ENCODE data around the gene GCK. TPM values are rescaled to one million over a fixed set of nuclear protein-coding genes. Genes with fewer than 3 reads are reported as not detected.
"Not testable (repeated sequence)": the region's sequence is repeated elsewhere in the genome, so short reads cannot be mapped to it uniquely, and the experiment has no call there.

GCK gene
- total and polyA plus RNA-seq, 2 donors, result 1.4 to 2.1 TPM

DNA sequence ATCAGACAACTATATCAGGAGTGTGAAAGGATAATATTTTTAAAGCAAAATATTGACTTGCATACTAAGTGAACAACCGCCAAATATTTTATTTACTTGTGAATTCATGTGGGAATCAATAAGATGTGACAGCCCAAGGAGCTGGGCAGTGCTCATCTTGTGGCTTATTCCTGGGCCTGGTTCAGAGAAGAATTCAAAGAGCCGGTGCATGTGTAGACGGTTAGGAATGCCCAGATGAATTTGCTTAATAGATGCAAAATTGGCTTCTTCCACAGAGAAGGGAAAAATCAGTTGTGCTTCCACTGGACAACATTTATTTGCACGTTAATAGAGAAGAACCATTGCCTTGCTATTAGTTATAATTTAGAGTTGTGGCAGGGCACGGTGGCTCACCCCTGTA is 52.5 kb downstream of the GCK start:
- Histone ChIP-seq H3K27ac (ENCODE audit: low read depth) (no peak overlapping the region), H3K4me1 (ENCODE audit: insufficient read depth) (no peaks in the 10 kb centered on the region), H3K4me3 (ENCODE audit: low read depth, low read length) (no peak overlapping the region), H3K36me3 (ENCODE audit: insufficient read depth) (no peaks in the 10 kb centered on the region)
- WGBS, result 87% methylated on average over 5 of the region's 5 CpGs
- no peak for DNase-seq (ENCODE audit: extremely low spot score)

DNA sequence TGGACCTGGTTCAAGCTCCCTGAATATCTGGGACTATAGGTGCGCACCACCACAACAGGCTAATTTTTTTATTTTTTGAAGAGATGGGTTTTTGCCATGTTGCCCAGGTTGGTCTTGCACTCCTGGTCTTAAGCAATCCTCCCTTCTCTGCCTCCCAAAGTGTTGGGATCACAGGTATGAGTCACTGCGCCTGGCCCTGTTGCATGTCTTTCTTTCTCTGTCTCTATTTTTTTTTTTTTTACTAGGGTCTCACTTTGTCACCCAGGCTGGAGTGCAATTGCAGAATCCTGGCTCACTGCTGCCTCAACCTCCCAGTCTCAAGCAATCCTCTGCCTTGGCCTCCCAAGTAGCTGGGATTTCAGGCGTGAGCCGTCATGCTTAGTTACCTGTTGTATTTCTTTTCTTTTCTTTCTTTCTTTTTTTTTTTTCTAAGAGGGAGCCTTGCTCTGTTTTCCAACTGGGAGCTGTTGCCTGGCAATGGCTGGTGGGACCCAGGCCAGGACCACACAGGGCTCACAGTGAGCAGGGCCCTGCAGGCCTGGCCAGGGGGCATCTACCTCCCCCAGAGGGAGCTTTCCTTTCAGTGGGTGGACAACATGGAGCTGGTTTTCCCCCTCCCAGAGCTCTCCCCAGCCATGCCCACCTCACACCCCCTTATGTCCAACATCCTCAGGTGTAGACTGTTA is 54.2 kb downstream of the GCK start:
- no peak for DNase-seq (ENCODE audit: extremely low spot score)
- H3K36me3 ChIP-seq (ENCODE audit: insufficient read depth), result no peaks in the 10 kb centered on the region
- H3K27ac ChIP-seq (ENCODE audit: low read depth), result no peak overlapping the region
- WGBS, result 87% methylated on average over 4 of the region's 4 CpGs
- no peak overlapping the region for H3K4me3 ChIP-seq (ENCODE audit: low read depth, low read length)
- no peaks in the 10 kb centered on the region for H3K4me1 ChIP-seq (ENCODE audit: insufficient read depth)

- Histone ChIP-seq H3K27ac (ENCODE audit: low read depth) (no peak overlapping the region), H3K36me3 (ENCODE audit: insufficient read depth) (no peaks in the 10 kb centered on the region), H3K4me1 (ENCODE audit: insufficient read depth) (no peaks in the 10 kb centered on the region), H3K4me3 (ENCODE audit: low read depth, low read length) (no peak overlapping the region)
- 75% methylated on average over 3 of the region's 3 CpGs for WGBS
- DNase-seq (ENCODE audit: extremely low spot score), result no peak
Measured at GRCh38 chr7:44133295-44133694, 55.9 kb downstream of the GCK start.

GRCh38 chr7:44132039-44132438 is 57.2 kb downstream of the GCK start:
- 47% methylated on average over 2 of the region's 2 CpGs for WGBS
- no peak for DNase-seq (ENCODE audit: extremely low spot score)
- Histone ChIP-seq H3K36me3 (ENCODE audit: insufficient read depth) (no peaks in the 10 kb centered on the region), H3K27ac (ENCODE audit: low read depth) (no peak overlapping the region), H3K4me1 (ENCODE audit: insufficient read depth) (no peaks in the 10 kb centered on the region), H3K4me3 (ENCODE audit: low read depth, low read length) (no peak overlapping the region)

DNA sequence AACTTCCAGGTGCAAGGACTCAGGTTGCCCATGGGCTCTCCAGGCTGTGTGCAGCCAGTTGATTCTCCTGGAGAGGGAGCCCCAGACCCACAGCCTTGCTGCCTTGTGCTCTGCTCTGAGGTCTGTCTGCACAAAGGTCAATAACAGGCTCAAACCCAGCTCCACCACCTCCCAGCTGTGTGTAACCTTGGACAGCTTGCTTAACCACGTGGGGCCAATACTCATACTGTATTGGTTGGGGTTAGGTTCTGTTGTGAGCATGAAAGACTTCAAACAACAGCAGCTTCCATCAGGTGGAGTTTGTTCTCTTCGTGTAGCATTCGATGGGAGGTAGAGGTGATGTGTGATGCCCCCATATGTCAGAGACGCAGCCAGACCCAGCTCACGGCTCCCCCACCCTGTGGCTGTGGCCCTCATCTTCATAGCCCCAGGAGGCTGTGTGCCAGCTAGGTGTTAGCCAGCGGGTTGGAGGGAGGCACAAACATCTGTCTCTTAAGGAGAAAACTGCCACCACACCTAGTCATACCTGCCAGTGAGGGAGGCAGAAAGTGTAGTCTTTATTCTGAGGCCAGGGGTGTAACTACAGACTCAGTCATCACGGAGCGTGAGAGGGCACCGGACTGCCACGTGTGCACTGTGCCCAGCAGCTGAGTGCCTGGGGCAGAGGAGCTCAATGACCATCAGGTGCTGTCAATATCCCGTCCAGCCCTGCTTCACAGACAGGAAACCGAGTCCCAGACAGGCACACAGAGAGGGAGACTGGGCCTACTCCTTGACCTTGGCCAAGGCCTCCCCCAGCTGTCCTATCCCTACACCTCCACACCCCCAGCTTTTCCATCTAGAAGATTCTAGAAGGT is 57.8 kb downstream of the GCK start:
- 74% methylated on average over 12 of the region's 12 CpGs for WGBS
- H3K4me1 ChIP-seq (ENCODE audit: insufficient read depth), result no peaks in the 10 kb centered on the region
- DNase-seq (ENCODE audit: extremely low spot score), result no peak

DNA sequence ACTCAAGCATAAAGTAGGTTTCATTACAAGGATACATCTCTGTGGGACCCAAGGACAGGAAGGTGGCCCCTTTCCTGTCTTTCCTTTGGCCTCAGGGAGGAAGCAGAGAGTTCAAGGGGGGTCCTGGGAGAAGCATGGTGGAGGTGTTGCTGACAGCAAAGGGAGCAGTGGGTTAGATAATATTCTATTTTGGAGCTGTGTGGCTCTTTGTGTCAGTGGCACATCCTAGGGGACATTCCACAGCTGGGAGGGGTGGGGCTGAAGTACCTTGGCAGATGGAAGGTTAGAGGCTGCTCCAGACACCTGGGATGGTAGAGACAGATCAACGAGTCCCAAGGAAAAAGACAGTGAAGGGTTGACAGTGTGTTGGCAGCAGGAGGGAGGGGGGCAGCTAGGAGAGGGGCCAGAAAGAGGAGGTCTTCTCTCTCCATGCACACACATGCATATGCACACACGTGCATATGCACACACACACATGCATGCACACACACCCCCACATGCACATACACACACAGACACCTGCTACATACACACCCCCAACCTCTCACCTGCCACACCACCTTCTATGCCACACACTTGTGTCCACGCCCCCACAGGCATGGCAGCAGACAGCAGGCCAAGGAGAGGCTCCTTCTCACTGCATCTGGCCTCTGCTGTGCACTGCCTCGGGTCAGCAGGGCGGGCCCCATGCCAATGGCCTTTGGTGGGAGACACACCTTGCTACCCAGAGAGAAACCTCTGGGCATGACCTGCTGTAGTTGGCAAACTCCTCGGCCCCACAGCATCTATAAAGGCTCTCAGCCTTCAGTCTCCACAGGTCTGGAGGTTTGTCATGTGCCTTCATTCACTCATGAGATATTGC is 60.3 kb downstream of the GCK start:
- 80% methylated on average over 6 of the region's 6 CpGs for WGBS
- Histone ChIP-seq H3K27ac (ENCODE audit: low read depth) (no peak overlapping the region), H3K4me3 (ENCODE audit: low read depth, low read length) (no peak overlapping the region), H3K4me1 (ENCODE audit: insufficient read depth) (no peaks in the 10 kb centered on the region), H3K36me3 (ENCODE audit: insufficient read depth) (no peaks in the 10 kb centered on the region)
- DNase-seq (ENCODE audit: extremely low spot score), result no peak

More for the DNA sequence above, 57.8 kb downstream of the GCK start:
- Histone ChIP-seq H3K4me3 (ENCODE audit: low read depth, low read length) (no peak overlapping the region), H3K27ac (ENCODE audit: low read depth) (no peak overlapping the region), H3K36me3 (ENCODE audit: insufficient read depth) (no peaks in the 10 kb centered on the region)

DNA sequence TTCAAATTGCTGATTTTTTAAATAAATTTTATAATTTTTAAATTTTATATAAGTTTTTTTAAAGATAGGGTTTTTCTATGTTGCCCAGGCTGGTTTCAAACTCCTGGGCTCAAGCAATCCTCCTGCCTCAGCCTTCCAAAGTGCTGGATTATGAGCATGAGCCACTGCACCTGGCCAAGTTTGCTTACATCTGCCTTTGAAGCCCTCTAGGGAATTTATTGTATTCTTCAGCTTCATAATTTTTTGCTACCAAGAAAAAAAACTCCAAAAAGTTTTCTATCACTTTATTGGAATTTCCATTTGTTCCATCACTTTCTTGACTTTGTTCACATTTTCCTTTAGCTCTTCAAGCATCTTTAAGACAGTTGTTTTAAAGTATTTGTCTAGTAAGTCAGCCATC is 62.1 kb downstream of the GCK start:
- no peaks in the 10 kb centered on the region for H3K36me3 ChIP-seq (ENCODE audit: insufficient read depth)
- no peak overlapping the region for H3K27ac ChIP-seq (ENCODE audit: low read depth)
- H3K4me1 ChIP-seq (ENCODE audit: insufficient read depth), result no peaks in the 10 kb centered on the region
- H3K4me3 ChIP-seq (ENCODE audit: low read depth, low read length), result no peak overlapping the region
- DNase-seq (ENCODE audit: extremely low spot score), result no peak

DNA sequence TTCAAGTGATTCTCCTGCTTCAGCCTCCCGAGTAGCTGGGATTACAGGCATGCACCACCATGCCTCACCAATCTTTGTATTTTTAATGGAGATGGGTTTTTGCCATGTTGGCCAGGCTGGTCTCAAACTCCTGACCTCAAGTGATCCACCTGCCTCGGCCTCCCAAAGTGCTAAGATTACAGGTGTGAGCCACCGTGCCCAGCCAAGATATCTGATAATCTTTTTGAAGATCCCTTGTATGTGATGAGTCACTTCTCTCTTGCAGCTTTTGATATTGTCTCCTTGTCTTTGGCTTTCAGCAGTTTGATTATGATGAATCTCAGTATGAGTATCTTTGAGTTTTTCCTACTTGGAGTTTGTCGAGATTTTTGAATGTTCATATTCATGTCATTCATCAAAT is 62.7 kb downstream of the GCK start:
- H3K27ac ChIP-seq (ENCODE audit: low read depth); H3K36me3 ChIP-seq (ENCODE audit: insufficient read depth); H3K4me3 ChIP-seq (ENCODE audit: low read depth, low read length); H3K4me1 ChIP-seq (ENCODE audit: insufficient read depth); DNase-seq (ENCODE audit: extremely low spot score): not testable (repeated sequence)
- 91% methylated on average over 4 of the region's 4 CpGs for WGBS

DNA sequence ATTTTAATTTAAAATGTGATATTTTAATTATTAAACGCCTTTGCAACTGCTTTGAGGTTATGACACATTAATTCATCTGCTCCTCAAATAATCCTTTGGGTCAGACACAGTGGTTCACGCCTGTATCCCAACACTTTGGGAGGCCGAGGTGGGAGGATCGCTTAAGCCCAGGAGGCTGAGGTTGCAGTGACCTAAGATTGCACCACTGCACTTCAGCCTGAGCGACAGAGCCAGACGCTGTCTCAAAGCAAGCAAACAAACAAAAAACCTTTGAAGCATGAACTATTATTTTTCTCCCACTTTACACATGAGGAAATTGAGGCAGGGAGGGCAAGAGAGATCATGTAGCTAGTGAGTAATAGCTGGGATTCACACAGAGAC is 64.4 kb downstream of the GCK start:
- no peaks in the 10 kb centered on the region for H3K4me1 ChIP-seq (ENCODE audit: insufficient read depth)
- no peak overlapping the region for H3K4me3 ChIP-seq (ENCODE audit: low read depth, low read length)
- H3K27ac ChIP-seq (ENCODE audit: low read depth), result no peak overlapping the region
- H3K36me3 ChIP-seq (ENCODE audit: insufficient read depth), result no peaks in the 10 kb centered on the region
- 95% methylated on average over 6 of the region's 6 CpGs for WGBS
- no peak for DNase-seq (ENCODE audit: extremely low spot score)

- peak within 1 kb of the TSS; percentile 71 for H3K27ac ChIP-seq (ENCODE audit: low read depth)
- no peaks in the 10 kb centered on the region for H3K4me1 ChIP-seq (ENCODE audit: insufficient read depth)
- peak; percentile 95 for DNase-seq (ENCODE audit: extremely low spot score)
- WGBS, result under 1% methylated on average over 86 of the region's 86 CpGs
- peak within 1 kb of the TSS; percentile 61 for H3K4me3 ChIP-seq (ENCODE audit: low read depth, low read length)
- no peaks in the 10 kb centered on the region for H3K36me3 ChIP-seq (ENCODE audit: insufficient read depth)
Measured at GRCh38 chr7:44123190-44124003, 65.8 kb downstream of the GCK start, which contains the start of gene POLD2. POLD2 (minus strand) TSS chr7:44123548; CDS start chr7:44122053, 1,495 bp downstream.

- no peak for DNase-seq (ENCODE audit: extremely low spot score)
- H3K4me3 ChIP-seq (ENCODE audit: low read depth, low read length), result no peak overlapping the region
- H3K4me1 ChIP-seq (ENCODE audit: insufficient read depth), result no peaks in the 10 kb centered on the region
- H3K27ac ChIP-seq (ENCODE audit: low read depth), result no peak overlapping the region
- peaks cover 2% of the 10 kb centered on the region for H3K36me3 ChIP-seq (ENCODE audit: insufficient read depth)
- 42% methylated on average over 1 of the region's 1 CpG for WGBS
Measured at GRCh38 chr7:44122529-44122928, 66.7 kb downstream of the GCK start.

GRCh38 chr7:44121761-44122420 is 67.3 kb downstream of the GCK start:
- no peak overlapping the region for H3K4me3 ChIP-seq (ENCODE audit: low read depth, low read length)
- no peak overlapping the region for H3K27ac ChIP-seq (ENCODE audit: low read depth)
- peaks cover 2% of the 10 kb centered on the region for H3K36me3 ChIP-seq (ENCODE audit: insufficient read depth)
- no peak for DNase-seq (ENCODE audit: extremely low spot score)
- 91% methylated on average over 12 of the region's 12 CpGs for WGBS
- no peaks in the 10 kb centered on the region for H3K4me1 ChIP-seq (ENCODE audit: insufficient read depth)

Measured in urinary bladder (tissue), 4 donors.